HG02938 (cell line): ENCODE results near the gene NDUFS6.

Experiments
- ATAC-seq: cut with Tn5 transposase; IDR thresholded peaks from one replicate; pipeline ENCODE4 v1.9.1; 2021; ENCODE audit warnings: mild to moderate bottlenecking, moderate library complexity; ENCODE audit not compliant: unreplicated experiment

NDUFS6 gene

GRCh38 chr5:1765141-1765879 is 35.9 kb upstream of the NDUFS6 start:
- no peak for ATAC-seq

- no peak for ATAC-seq
Measured at GRCh38 chr5:1765880-1766235, 35.3 kb upstream of the NDUFS6 start.

GRCh38 chr5:1767524-1768282 is 33.5 kb upstream of the NDUFS6 start:
- ATAC-seq, result no peak

- no peak for ATAC-seq
Measured at GRCh38 chr5:1768283-1769000, 32.8 kb upstream of the NDUFS6 start.

GRCh38 chr5:1769017-1769640 is 32.1 kb upstream of the NDUFS6 start:
- no peak for ATAC-seq

- ATAC-seq, result no peak
Measured at GRCh38 chr5:1769752-1770442, 31.3 kb upstream of the NDUFS6 start.

- no peak for ATAC-seq
Measured at GRCh38 chr5:1770443-1770802, 30.8 kb upstream of the NDUFS6 start.

- ATAC-seq, result no peak
Measured at GRCh38 chr5:1771149-1772065, 29.8 kb upstream of the NDUFS6 start.

GRCh38 chr5:1772634-1773033 is 28.6 kb upstream of the NDUFS6 start:
- ATAC-seq, result peak; percentile 65

GRCh38 chr5:1776831-1777230 is 24.4 kb upstream of the NDUFS6 start:
- ATAC-seq, result no peak

- no peak for ATAC-seq
Measured at GRCh38 chr5:1777281-1778137, 23.7 kb upstream of the NDUFS6 start.

- ATAC-seq, result no peak
Measured at GRCh38 chr5:1778138-1779020, 22.8 kb upstream of the NDUFS6 start.

- ATAC-seq, result no peak
Measured at GRCh38 chr5:1779021-1779680, 22.1 kb upstream of the NDUFS6 start.

GRCh38 chr5:1779782-1780613 is 21.2 kb upstream of the NDUFS6 start:
- ATAC-seq, result no peak

GRCh38 chr5:1780614-1780930 is 20.6 kb upstream of the NDUFS6 start:
- no peak for ATAC-seq

GRCh38 chr5:1781107-1781506 is 20.1 kb upstream of the NDUFS6 start:
- no peak for ATAC-seq
